GM12878 (cell line): ENCODE results near the gene MCOLN3. TPM values are rescaled to one million over a fixed set of nuclear protein-coding genes. Genes with fewer than 3 reads are reported as not detected.

Experiments used
- ATAC-seq: fragments of 200-7000 bp; cut with Tn5 transposase; 3 replicates; pipeline ENCODE4 v1.9.1; 2020; ENCODE audit warnings: mild to moderate bottlenecking, moderate library complexity
- BruUV-seq: library from RNA; stranded (reverse); fragments of 400-500 nt; replicated peaks from 2 replicates; lab custom pipeline; 2021; lab: Mats Ljungman, UMichigan
- CTCF ChIA-PET: fragments of 300-600 bp; sonication (Branson Sonifier 250); formaldehyde crosslinking; extraction: SDS; loops from one replicate; lab custom pipeline; 2021; ENCODE audit warnings: inconsistent platforms; lab: Yijun Ruan, JAX
- POLR2A ChIA-PET: fragments of 350-600 bp; formaldehyde crosslinking; extraction: SDS; loops from one replicate; lab custom pipeline; 2021; ENCODE audit warnings: inconsistent platforms; lab: Charles Lee
- RAD21 ChIA-PET: fragments of 300-600 bp; sonication (Branson Sonifier 250); formaldehyde crosslinking; loops from one replicate; lab custom pipeline; 2023; ENCODE audit warnings: antibody characterized with exemption; ENCODE audit not compliant: unreplicated experiment; lab: Charles Lee
- SMC1A ChIA-PET: fragments of 300-600 bp; sonication (Branson Sonifier 250); formaldehyde crosslinking; loops from one replicate; lab custom pipeline; 2023; ENCODE audit not compliant: unreplicated experiment, uncharacterized antibody; lab: Charles Lee
- DNase-seq: peaks from one replicate; pipeline ENCODE4 v3.0.0-alpha.2; 2011; ENCODE audit warnings: low read depth, low spot score
- FAIRE-seq: peaks from 3 replicates; lab custom pipeline; 2011; peaks lifted over from hg19 to GRCh38; lab: Jason Lieb, UNC
- H2AFZ ChIP-seq: 2 replicates; pipeline ENCODE4 v1.6.0; 2011; ENCODE audit warnings: low read depth, low read length, control low read depth; ENCODE audit not compliant: control insufficient read depth
- H3K27ac ChIP-seq: 2 replicates; pipeline ENCODE4 v1.5.1; 2011; ENCODE audit warnings: control low read depth; ENCODE audit not compliant: control insufficient read depth, insufficient read depth
- H3K27me3 ChIP-seq, 2 experiments: replicated peaks in 1 of 2; 2 replicates each; pipeline versions ENCODE4 v1.6.0 to v1.6.1; 2011; ENCODE audit warnings: low read length in 1 of 2; ENCODE audit not compliant: control insufficient read depth in 2 of 2, insufficient read depth in 2 of 2
- H3K36me3 ChIP-seq, 2 experiments: 2 replicates each; pipeline ENCODE4 v1.5.1; 2011; ENCODE audit warnings: low read length in 1 of 2; ENCODE audit not compliant: control insufficient read depth in 2 of 2, insufficient read depth in 2 of 2
- H3K4me1 ChIP-seq: 2 replicates; pipeline ENCODE4 v1.6.1; 2011; ENCODE audit warnings: mild to moderate bottlenecking, low read length, moderate library complexity, mixed read lengths; ENCODE audit not compliant: control insufficient read depth, insufficient read depth
- H3K4me2 ChIP-seq: 2 replicates; pipeline ENCODE4 v1.6.0; 2011; ENCODE audit warnings: control low read depth; ENCODE audit not compliant: control insufficient read depth, insufficient read depth
- H3K4me3 ChIP-seq: fragments of 200-600 bp; sonication (generic); 2 replicates; pipeline ENCODE4 v1.5.1; 2016
- H3K79me2 ChIP-seq: 2 replicates; pipeline ENCODE4 v1.6.0; 2011; ENCODE audit warnings: low read length; ENCODE audit not compliant: control insufficient read depth, insufficient read depth
- H3K9ac ChIP-seq: 2 replicates; pipeline ENCODE4 v1.8.0; 2011; ENCODE audit warnings: low read length, control low read depth, mixed read lengths; ENCODE audit not compliant: control insufficient read depth, insufficient read depth
- H3K9me3 ChIP-seq: replicated peaks from 3 replicates; pipeline ENCODE4 v1.5.1; 2011; ENCODE audit warnings: mild to moderate bottlenecking, low read length; ENCODE audit not compliant: control insufficient read depth, insufficient read depth
- H4K20me1 ChIP-seq: 2 replicates; pipeline ENCODE4 v1.6.0; 2011; ENCODE audit not compliant: control insufficient read depth, insufficient read depth
- BCL3 ChIP-seq: IDR thresholded peaks from 2 replicates; pipeline ENCODE4 v1.6.1; 2011; ENCODE audit warnings: borderline replicate concordance, low read depth, mild to moderate bottlenecking, moderate library complexity, low read length; ENCODE audit not compliant: insufficient read depth, poor library complexity, severe bottlenecking
- CHD1 ChIP-seq: IDR thresholded peaks from 2 replicates; pipeline ENCODE4 v1.6.1; 2012; ENCODE audit warnings: low read depth, low read length, improper control_type of control experiment
- GABPA ChIP-seq: IDR thresholded peaks from 2 replicates; pipeline ENCODE4 v1.6.1; 2014; ENCODE audit warnings: antibody characterized with exemption, low read depth, mild to moderate bottlenecking, inconsistent platforms
- MYB ChIP-seq: fragments of 150-350 bp; IDR thresholded peaks from 2 replicates; pipeline ENCODE4 v1.6.1; 2014; ENCODE audit warnings: mild to moderate bottlenecking, low read depth, low read length, borderline replicate concordance
- PAX5 ChIP-seq: IDR thresholded peaks from 2 replicates; pipeline ENCODE4 v1.6.1; 2011; ENCODE audit warnings: low read depth, low read length, borderline replicate concordance
- RELA ChIP-seq: fragments of 450-650 bp; IDR thresholded peaks from 2 replicates; pipeline ENCODE4 v1.8.0; 2014; ENCODE audit warnings: borderline replicate concordance; ENCODE audit not compliant: partially characterized antibody
- SIX5 ChIP-seq: IDR thresholded peaks from 2 replicates; pipeline ENCODE4 v1.6.1; 2011; ENCODE audit warnings: mild to moderate bottlenecking, low read depth, low read length, moderate library complexity; ENCODE audit not compliant: severe bottlenecking
- SMARCA5 ChIP-seq: fragments of 450-650 bp; IDR thresholded peaks from 2 replicates; pipeline ENCODE4 v1.6.1; 2017; ENCODE audit warnings: mild to moderate bottlenecking
- SP1 ChIP-seq: IDR thresholded peaks from one replicate; pipeline ENCODE4 v1.6.1; 2011; ENCODE audit warnings: low read depth, low read length
- TCF3 ChIP-seq: IDR thresholded peaks from 2 replicates; pipeline ENCODE4 v1.6.1; 2012; ENCODE audit warnings: low read depth, mild to moderate bottlenecking, low read length, borderline replicate concordance; ENCODE audit not compliant: insufficient read depth
- WGBS: methylation state at CpG from one replicate; pipeline ENCODE4 v1.1.6; 2016; ENCODE audit warnings: low lambda C conversion rate; ENCODE audit not compliant: insufficient replicate concordance, insufficient coverage; ENCODE audit errors: missing lambda C conversion rate; 5-methylcytosine and 5-hydroxymethylcytosine counted together
- in situ Hi-C: fragments of 300-500 bp; cut with MboI; formaldehyde crosslinking; loops from 9 replicates; pipeline ENCODE4 v1.14.3; 2018; ENCODE audit warnings: mixed read lengths
- intact Hi-C: fragments of 100-400 bp; cut with micrococcal nuclease; formaldehyde crosslinking; loops from one replicate; pipeline ENCODE4 v1.14.2; 2022; ENCODE audit not compliant: unreplicated experiment
- polyA plus RNA-seq, 11 experiments: library from polyadenylated mRNA; depleted of rRNA in 4 of 11; unstranded in 6 of 11; stranded (reverse) in 5 of 11; fragments of >200 nt; fragmentation: Nextera tagmentation in 4 of 11; fragmentation: Illumina TruSeq in 1 of 11; extraction: Ambion mirVana in 4 of 11; extraction: Trizol in 1 of 11; gene quantifications; 1 replicate in 1 of 11; 2 replicates in 10 of 11; pipeline versions ENCODE4 v1.2.1 to v1.2.3, GENCODE V29; 2011 to 2016; ENCODE audit warnings: inconsistent platforms in 2 of 11, missing spikeins in 2 of 11, low read depth in 1 of 11
- total RNA-seq, 4 experiments: library from RNA; depleted of rRNA in 3 of 4; stranded (reverse); fragments of >200 nt in 3 of 4; fragmentation: Illumina TruSeq in 1 of 4; extraction: Trizol in 1 of 4; gene quantifications; 2 replicates each; pipeline versions ENCODE4 v1.2.1 to v1.2.3, GENCODE V29; 2013 to 2021
- TF ChIP-seq, protein P1 (sequence below): IDR thresholded peaks from 2 replicates; pipeline ENCODE4 v1.6.1; 2012; ENCODE audit warnings: low read length, inconsistent platforms

Gene MCOLN3
- total and polyA plus RNA-seq, 10 of the 15 experiments (the other 5 are each of a cell fraction or from before 2014, with no cell fraction given) = 0.48 to 7.4 (median 3.8) TPM

- ATAC-seq (no peak), FAIRE-seq (no peak), DNase-seq (no peak)
- POLR2A ChIA-PET = interaction anchor here (1.6 to 2.1 kb wide), 2 partner anchors 9 to 25 kb away, joined by 7 to 12 read pairs; no protein-coding TSS in a partner anchor
- in situ Hi-C loops = no loop called here
- no peak overlapping the region for H3K4me2 ChIP-seq
- no peak for TF ChIP-seq SMARCA5
- TF ChIP-seq CHD1 = no peak
- no peaks in the 10 kb centered on the region; the same call in 2 of the 3 replicates for H3K9me3 ChIP-seq
- H3K4me3 ChIP-seq = no peak overlapping the region
- peaks cover 72% of the 10 kb centered on the region for H3K79me2 ChIP-seq
- CTCF ChIA-PET = interaction anchor here (0.7 to 2.1 kb wide), 4 partner anchors 9 to 28 kb away, joined by 3 to 8 read pairs (median 4); partner anchors contain the start of gene MCOLN2
- H3K27ac ChIP-seq = peak overlapping the region; percentile 85
- WGBS = 98% methylated on average over 3 of the region's 3 CpGs
- SMC1A ChIA-PET = interaction anchor here (1.4 to 7.8 kb wide), 5 partner anchors 10 to 59 kb away, joined by 3 to 76 read pairs (median 50); partner anchors contain the start of gene MCOLN2
- H3K27me3 ChIP-seq = no peaks in the 10 kb centered on the region
- intact Hi-C loops = no loop called here
- RAD21 ChIA-PET = interaction anchor here (1.1 to 5.4 kb wide), 4 partner anchors 10 to 59 kb away, joined by 3 to 46 read pairs (median 9); no protein-coding TSS in a partner anchor
- no peak overlapping the region for H2AFZ ChIP-seq
- peaks cover 4 to 16% of the 10 kb centered on the region in 2 experiments for H3K36me3 ChIP-seq
- peaks cover 39% of the 10 kb centered on the region for H3K4me1 ChIP-seq
- no peak overlapping the region; the same call in 1 of the 2 replicates for H3K9ac ChIP-seq
- BruUV-seq = no TSS peak
- H4K20me1 ChIP-seq = 0 out of 2 replicates have a peak, but pooled peaks cover under 1% of the 10 kb centered on the region
Measured at GRCh38 chr1:84968865-84969264, 79.4 kb downstream of the MCOLN3 start.

GRCh38 chr1:84968101-84968500, 80.2 kb downstream of the MCOLN3 start:
- Histone ChIP-seq H3K27me3 (no peaks in the 10 kb centered on the region), H3K4me1 (peaks cover 32% of the 10 kb centered on the region), H4K20me1 (no peaks in the 10 kb centered on the region), H3K9ac (no peak overlapping the region), H3K36me3 (peaks cover 5 to 19% of the 10 kb centered on the region in 2 experiments), H3K79me2 (peaks cover 65% of the 10 kb centered on the region), H3K4me3 (no peak overlapping the region), H3K4me2 (no peak overlapping the region), H2AFZ (no peak overlapping the region), H3K9me3 (no peaks in the 10 kb centered on the region; the same call in 2 of the 3 replicates), H3K27ac (no peak overlapping the region)
- FAIRE-seq (no peak), ATAC-seq (no peak), DNase-seq (no peak)
- no TSS peak for BruUV-seq
- intact Hi-C loops (no loop called here), in situ Hi-C loops (no loop called here)
- CTCF ChIA-PET = interaction anchor here (0.6 to 1.4 kb wide), 2 partner anchors 9 to 30 kb away, joined by 3 read pairs; no protein-coding TSS in a partner anchor
- TF ChIP-seq GABPA (no peak), TCF3 (no peak), SP1 (no peak), SIX5 (no peak), MYB (no peak), RELA (no peak), PAX5 (no peak), BCL3 (no peak)
- TF ChIP-seq, protein P1, sequence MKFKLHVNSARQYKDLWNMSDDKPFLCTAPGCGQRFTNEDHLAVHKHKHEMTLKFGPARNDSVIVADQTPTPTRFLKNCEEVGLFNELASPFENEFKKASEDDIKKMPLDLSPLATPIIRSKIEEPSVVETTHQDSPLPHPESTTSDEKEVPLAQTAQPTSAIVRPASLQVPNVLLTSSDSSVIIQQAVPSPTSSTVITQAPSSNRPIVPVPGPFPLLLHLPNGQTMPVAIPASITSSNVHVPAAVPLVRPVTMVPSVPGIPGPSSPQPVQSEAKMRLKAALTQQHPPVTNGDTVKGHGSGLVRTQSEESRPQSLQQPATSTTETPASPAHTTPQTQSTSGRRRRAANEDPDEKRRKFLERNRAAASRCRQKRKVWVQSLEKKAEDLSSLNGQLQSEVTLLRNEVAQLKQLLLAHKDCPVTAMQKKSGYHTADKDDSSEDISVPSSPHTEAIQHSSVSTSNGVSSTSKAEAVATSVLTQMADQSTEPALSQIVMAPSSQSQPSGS = no peak
- SMC1A ChIA-PET = interaction anchor here (1.4 to 7.8 kb wide), 5 partner anchors 9 to 69 kb away, joined by 3 to 76 read pairs (median 7); no protein-coding TSS in a partner anchor
- RAD21 ChIA-PET = interaction anchor here (1.1 to 5.4 kb wide), 3 partner anchors 9 to 28 kb away, joined by 3 to 46 read pairs (median 8); no protein-coding TSS in a partner anchor
- POLR2A ChIA-PET = interaction anchor here (0.6 kb wide), 1 partner anchor 24 kb away, joined by 3 read pairs; no protein-coding TSS in a partner anchor
- 60% methylated on average over 1 of the region's 1 CpG for WGBS
